Stimulated activated CD4-positive, alpha-beta T cell treated with anti-CD3 and anti-CD28 coated beads, Interleukin-1b, Interleukin-23, amount 100 ng/mL, for 24 hours (primary cell): Measurements from ENCODE around the gene MVD.

Experiments
- DNase-seq, 4 experiments: peaks; one replicate each; pipeline ENCODE4 v3.0.0-alpha.2; 2020; ENCODE audit warnings: low read depth in 4 of 4, low spot score in 1 of 4

Gene MVD

DNA sequence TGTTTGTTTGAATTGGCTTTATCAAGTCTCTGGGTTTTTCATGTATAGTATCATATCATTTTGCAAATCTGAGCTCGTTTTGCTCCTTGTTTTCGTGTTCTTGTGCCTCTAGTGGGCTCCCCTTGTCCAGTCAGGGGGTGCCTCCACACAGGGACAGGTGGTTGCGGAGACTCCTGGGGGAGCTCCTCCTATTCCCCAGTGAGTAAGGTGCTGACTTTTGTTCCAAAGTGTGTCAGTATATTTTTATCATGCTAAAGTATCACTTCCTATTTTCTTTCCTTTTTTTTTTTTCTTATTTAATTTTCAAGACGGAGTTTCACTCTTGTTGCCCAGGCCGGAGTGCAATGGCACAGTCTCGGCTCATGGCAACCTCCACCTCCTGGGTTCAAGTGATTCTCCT, 54.8 kb downstream of the MVD start:
- DNase-seq = no peak

DNA sequence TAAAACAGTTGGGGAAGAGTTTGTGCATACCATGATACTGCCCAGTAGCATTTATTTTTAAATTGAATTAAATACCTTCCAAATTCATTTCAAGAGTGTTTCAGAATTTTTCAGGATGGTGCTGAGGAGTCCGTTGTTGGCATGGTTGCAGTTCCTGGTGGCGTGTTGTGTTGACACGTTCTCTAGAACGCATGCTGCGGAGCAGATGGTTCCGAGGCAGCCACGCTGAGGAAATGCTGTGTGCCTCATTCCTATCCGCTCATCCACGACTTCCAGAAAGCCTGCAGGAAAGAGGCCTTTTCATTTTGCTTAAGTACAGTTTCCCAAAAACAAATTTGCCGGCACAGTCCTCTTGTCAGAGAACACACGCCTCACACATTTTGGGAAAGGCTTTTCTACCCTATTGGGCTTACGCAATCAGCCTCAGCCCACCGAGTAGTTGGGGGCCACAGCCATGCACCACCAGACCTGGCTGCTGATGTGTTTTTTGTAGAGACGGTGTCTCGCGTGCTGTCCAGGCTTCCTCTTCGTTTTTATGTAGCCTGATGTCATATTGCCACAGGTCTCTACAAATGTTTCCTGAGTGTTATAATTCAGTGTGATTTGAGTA, 56.6 kb downstream of the MVD start:
- no peak for DNase-seq

DNA sequence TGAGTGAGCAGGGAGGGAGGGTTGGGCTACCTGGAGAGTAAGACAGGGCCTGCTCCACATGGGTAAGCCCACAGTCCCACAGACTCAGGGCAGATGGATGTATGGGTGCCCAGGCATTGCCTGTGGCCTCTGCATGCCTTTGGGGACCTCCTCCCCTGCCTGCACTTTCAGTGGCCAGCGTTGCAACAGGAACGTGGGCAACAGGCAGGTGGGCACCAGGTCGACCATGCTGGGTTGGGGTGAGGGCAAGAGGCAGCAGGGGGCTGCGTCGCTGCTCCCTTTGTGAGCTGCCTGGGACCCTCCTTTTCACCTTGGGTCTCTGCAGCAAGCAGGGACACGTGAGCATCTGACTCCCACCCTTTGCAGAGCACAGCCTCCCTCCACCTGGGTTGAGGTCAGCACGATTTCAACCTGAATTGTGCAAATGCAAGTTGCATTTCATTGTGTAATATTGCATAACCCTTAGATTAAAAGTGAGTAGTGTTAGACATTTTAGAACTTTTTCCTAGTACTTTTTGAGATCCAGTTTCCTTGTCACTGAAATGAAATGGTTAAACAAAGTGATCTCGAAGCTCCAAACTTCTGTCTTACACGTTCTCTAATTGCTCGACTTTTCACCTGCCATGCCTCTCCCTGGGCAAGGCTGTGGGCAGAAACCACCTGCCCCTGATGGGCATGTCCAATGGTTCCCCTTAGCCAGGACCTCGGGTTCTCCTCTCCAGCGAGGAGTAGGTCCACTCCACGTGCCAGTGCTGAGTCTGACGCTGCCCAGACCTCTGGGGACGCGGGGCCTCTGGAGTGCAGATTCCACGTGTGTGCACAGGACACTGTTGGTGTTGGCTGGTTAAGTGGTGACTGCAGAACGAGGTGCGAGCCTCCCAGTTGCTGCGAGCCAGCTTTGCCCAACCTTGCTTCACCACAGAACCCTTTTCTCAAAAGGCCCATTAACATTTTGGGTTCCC, 57.4 kb downstream of the MVD start:
- DNase-seq = no peak

- no peak for DNase-seq
These were observed 60.8 kb downstream of the MVD start for GRCh38 chr16:88602091-88602490.
